Astrocyte (in vitro differentiated cells and primary cell): ENCODE data around the gene TNXB. TPM values are rescaled to one million over a fixed set of nuclear protein-coding genes. Genes with fewer than 3 reads are reported as not detected.

Experiments
- DNase-seq: peaks from one replicate; pipeline ENCODE4 v3.0.0-alpha.2; 2010; ENCODE audit warnings: low read depth
- FAIRE-seq: peaks from 2 replicates; lab custom pipeline; 2011; peaks lifted over from hg19 to GRCh38; lab: Jason Lieb, UNC
- H2AFZ ChIP-seq: 2 replicates; pipeline ENCODE4 v1.6.0; 2012; ENCODE audit warnings: low read depth, low read length, inconsistent platforms
- H3K27ac ChIP-seq: 2 replicates; pipeline ENCODE4 v1.5.1; 2011; ENCODE audit warnings: low read depth, low read length, inconsistent platforms
- H3K27me3 ChIP-seq: 2 replicates; pipeline ENCODE4 v1.6.0; 2011; ENCODE audit warnings: low read length, inconsistent platforms; ENCODE audit not compliant: insufficient read depth
- H3K36me3 ChIP-seq: 2 replicates; pipeline ENCODE4 v1.5.1; 2011; ENCODE audit warnings: low read length, inconsistent platforms; ENCODE audit not compliant: insufficient read depth
- H3K4me1 ChIP-seq: 2 replicates; pipeline ENCODE4 v1.5.1; 2011; ENCODE audit warnings: low read length, inconsistent platforms; ENCODE audit not compliant: insufficient read depth
- H3K4me2 ChIP-seq: 2 replicates; pipeline ENCODE4 v1.6.0; 2012; ENCODE audit warnings: low read length, inconsistent platforms
- H3K4me3 ChIP-seq: 2 replicates; pipeline ENCODE4 v1.5.1; 2011; ENCODE audit warnings: low read depth, mild to moderate bottlenecking, low read length, inconsistent platforms; ENCODE audit not compliant: insufficient read depth
- H3K79me2 ChIP-seq: 2 replicates; pipeline ENCODE4 v1.6.0; 2012; ENCODE audit warnings: mild to moderate bottlenecking, low read length, inconsistent platforms; ENCODE audit not compliant: insufficient read depth
- H3K9ac ChIP-seq: 2 replicates; pipeline ENCODE4 v1.6.0; 2012; ENCODE audit warnings: mild to moderate bottlenecking, low read length, inconsistent platforms
- H3K9me3 ChIP-seq: 2 replicates; pipeline ENCODE4 v1.5.1; 2012; ENCODE audit warnings: low read depth, mild to moderate bottlenecking, low read length, inconsistent platforms; ENCODE audit not compliant: insufficient read depth
- H4K20me1 ChIP-seq: 2 replicates; pipeline ENCODE4 v1.6.0; 2012; ENCODE audit warnings: low read length, inconsistent platforms; ENCODE audit not compliant: insufficient read depth
- H3K27ac Mint-ChIP-seq: one replicate; pipeline ENCODE4 v1.8.0; 2021; ENCODE audit warnings: mild to moderate bottlenecking, mixed read lengths; ENCODE audit not compliant: unreplicated experiment
- H3K27me3 Mint-ChIP-seq: one replicate; pipeline ENCODE4 v1.8.0; 2021; ENCODE audit warnings: low read depth, mixed read lengths; ENCODE audit not compliant: unreplicated experiment
- H3K36me3 Mint-ChIP-seq: one replicate; pipeline ENCODE4 v1.8.0; 2021; ENCODE audit warnings: low read depth, mixed read lengths; ENCODE audit not compliant: unreplicated experiment
- H3K4me1 Mint-ChIP-seq: one replicate; pipeline ENCODE4 v1.8.0; 2021; ENCODE audit warnings: low read depth, mixed read lengths; ENCODE audit not compliant: unreplicated experiment
- H3K4me3 Mint-ChIP-seq: one replicate; pipeline ENCODE4 v1.8.0; 2021; ENCODE audit warnings: mild to moderate bottlenecking, moderate library complexity, mixed read lengths; ENCODE audit not compliant: unreplicated experiment
- H3K9me3 Mint-ChIP-seq: one replicate; pipeline ENCODE4 v1.8.0; 2021; ENCODE audit warnings: mild to moderate bottlenecking, mixed read lengths; ENCODE audit not compliant: unreplicated experiment
- EZH2 ChIP-seq: IDR thresholded peaks from 2 replicates; pipeline ENCODE4 v1.6.1; 2012; ENCODE audit warnings: mild to moderate bottlenecking, low read length, inconsistent platforms; ENCODE audit not compliant: insufficient read depth
- total RNA-seq: library from RNA; stranded (reverse); gene quantifications from 2 replicates; pipeline ENCODE4 v1.2.1, GENCODE V29; 2021
- TF ChIP-seq, protein P1 (sequence below): IDR thresholded peaks from 2 replicates; pipeline ENCODE4 v1.5.1; 2011; ENCODE audit warnings: low read depth, mild to moderate bottlenecking, inconsistent platforms, low read length, moderate library complexity; ENCODE audit not compliant: insufficient read depth

TNXB gene
- total RNA-seq, 1 donor from 2014 or later = 2.3 TPM

GRCh38 chr6:32112431-32112980 is 3.4 kb upstream of the TNXB start:
- Histone ChIP-seq H3K4me1 (peaks cover 18% of the 10 kb centered on the region), H3K79me2 (no peaks in the 10 kb centered on the region), H3K4me2 (no peak overlapping the region), H3K36me3 (peaks cover 9% of the 10 kb centered on the region), H3K9me3 (no peaks in the 10 kb centered on the region), H3K27me3 (peaks cover 9% of the 10 kb centered on the region), H4K20me1 (peaks cover 14% of the 10 kb centered on the region), H3K4me3 (no peak overlapping the region), H3K9ac (no peak overlapping the region), H3K27ac (no peak overlapping the region), H2AFZ (no peak overlapping the region)
- FAIRE-seq (no peak), DNase-seq (no peak)
- Mint-ChIP-seq H3K4me1 (peaks cover 21% of the 10 kb centered on the region), H3K4me3 (no peak overlapping the region), H3K27ac (no peak overlapping the region), H3K27me3 (peaks cover 37% of the 10 kb centered on the region), H3K9me3 (no peaks in the 10 kb centered on the region), H3K36me3 (peaks cover 17% of the 10 kb centered on the region)
- no peak for TF ChIP-seq EZH2
- TF ChIP-seq, protein P1, sequence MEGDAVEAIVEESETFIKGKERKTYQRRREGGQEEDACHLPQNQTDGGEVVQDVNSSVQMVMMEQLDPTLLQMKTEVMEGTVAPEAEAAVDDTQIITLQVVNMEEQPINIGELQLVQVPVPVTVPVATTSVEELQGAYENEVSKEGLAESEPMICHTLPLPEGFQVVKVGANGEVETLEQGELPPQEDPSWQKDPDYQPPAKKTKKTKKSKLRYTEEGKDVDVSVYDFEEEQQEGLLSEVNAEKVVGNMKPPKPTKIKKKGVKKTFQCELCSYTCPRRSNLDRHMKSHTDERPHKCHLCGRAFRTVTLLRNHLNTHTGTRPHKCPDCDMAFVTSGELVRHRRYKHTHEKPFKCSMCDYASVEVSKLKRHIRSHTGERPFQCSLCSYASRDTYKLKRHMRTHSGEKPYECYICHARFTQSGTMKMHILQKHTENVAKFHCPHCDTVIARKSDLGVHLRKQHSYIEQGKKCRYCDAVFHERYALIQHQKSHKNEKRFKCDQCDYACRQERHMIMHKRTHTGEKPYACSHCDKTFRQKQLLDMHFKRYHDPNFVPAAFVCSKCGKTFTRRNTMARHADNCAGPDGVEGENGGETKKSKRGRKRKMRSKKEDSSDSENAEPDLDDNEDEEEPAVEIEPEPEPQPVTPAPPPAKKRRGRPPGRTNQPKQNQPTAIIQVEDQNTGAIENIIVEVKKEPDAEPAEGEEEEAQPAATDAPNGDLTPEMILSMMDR = no peak

- H4K20me1 ChIP-seq = peaks cover 14% of the 10 kb centered on the region
- Mint-ChIP-seq H3K27ac (no peak overlapping the region), H3K4me1 (peaks cover 22% of the 10 kb centered on the region), H3K36me3 (peaks cover 14% of the 10 kb centered on the region), H3K9me3 (no peaks in the 10 kb centered on the region), H3K4me3 (no peak overlapping the region), H3K27me3 (peaks cover 46% of the 10 kb centered on the region)
- H3K4me2 ChIP-seq = no peak overlapping the region
- no peak overlapping the region for H3K4me3 ChIP-seq
- no peak overlapping the region for H3K9ac ChIP-seq
- no peak for DNase-seq
- no peaks in the 10 kb centered on the region for H3K79me2 ChIP-seq
- no peak overlapping the region for H3K27ac ChIP-seq
- peaks cover 1% of the 10 kb centered on the region for H3K36me3 ChIP-seq
- TF ChIP-seq EZH2 = no peak
- TF ChIP-seq, protein P1 = no peak
- no peak for FAIRE-seq
- peaks cover 9% of the 10 kb centered on the region for H3K27me3 ChIP-seq
- no peaks in the 10 kb centered on the region for H3K9me3 ChIP-seq
- no peak overlapping the region for H2AFZ ChIP-seq
- peaks cover 18% of the 10 kb centered on the region for H3K4me1 ChIP-seq
Measured at GRCh38 chr6:32111424-32112066, 2.4 kb upstream of the TNXB start.

DNA sequence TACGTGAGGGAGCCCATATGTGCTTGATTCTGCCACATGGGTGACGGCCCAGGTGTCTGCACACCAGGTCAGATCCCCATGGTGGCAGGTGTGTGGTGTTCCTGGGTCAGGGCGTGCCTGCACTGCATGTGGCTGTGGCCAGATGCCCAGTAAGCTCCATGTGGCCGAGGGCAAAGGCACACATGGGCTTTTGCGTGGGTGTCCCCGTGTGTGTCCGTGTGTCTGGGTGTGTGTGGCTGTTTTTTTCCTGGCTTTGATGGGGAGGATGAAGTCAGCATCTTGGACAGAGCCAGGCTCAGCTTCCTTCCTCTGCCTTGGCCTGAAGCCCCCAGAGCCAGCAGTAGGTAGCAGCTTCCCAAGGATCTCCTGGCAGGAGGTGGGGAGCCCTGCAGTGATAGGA is 1.5 kb upstream of the TNXB start:
- Histone ChIP-seq H3K4me1 (peaks cover 18% of the 10 kb centered on the region), H3K9ac (no peak overlapping the region), H3K4me2 (no peak overlapping the region), H3K27me3 (peaks cover 9% of the 10 kb centered on the region), H3K9me3 (no peaks in the 10 kb centered on the region), H3K36me3 (no peaks in the 10 kb centered on the region), H4K20me1 (peaks cover 11% of the 10 kb centered on the region), H3K27ac (no peak overlapping the region), H3K79me2 (no peaks in the 10 kb centered on the region), H3K4me3 (no peak overlapping the region), H2AFZ (no peak overlapping the region)
- no peak for DNase-seq
- Mint-ChIP-seq H3K27me3 (peaks cover 53% of the 10 kb centered on the region), H3K27ac (no peak overlapping the region), H3K4me1 (peaks cover 22% of the 10 kb centered on the region), H3K4me3 (no peak overlapping the region), H3K9me3 (no peaks in the 10 kb centered on the region), H3K36me3 (peaks cover 9% of the 10 kb centered on the region)
- TF ChIP-seq EZH2 = no peak
- TF ChIP-seq, protein P1 = no peak
- no peak for FAIRE-seq
